A673 (cell line): ENCODE data around the gene SLC9A8.

Source experiments
- CTCF ChIP-seq: fragments of 300-800, 200-600 bp; sonication (generic); conservative IDR thresholded peaks from 2 replicates; pipeline ENCODE4 v1.5.1; 2017; ENCODE audit warnings: low read depth, mild to moderate bottlenecking, antibody characterized with exemption, low read length, moderate library complexity, mixed read lengths
- EZH2 ChIP-seq: fragments of 200-600 bp; sonication (generic); IDR thresholded peaks from 2 replicates; pipeline ENCODE4 v1.6.1; 2017; ENCODE audit warnings: borderline replicate concordance, low read depth, mild to moderate bottlenecking, mixed read lengths, antibody characterized with exemption, low read length; ENCODE audit not compliant: poor library complexity, severe bottlenecking

GRCh38 chr20:49813305-49813974, 812 bp downstream of the SLC9A8 start:
- no peak for TF ChIP-seq CTCF
- no peak for TF ChIP-seq EZH2
